GM19467 (cell line): Measurements from ENCODE around the gene PTP4A2.
"Not testable (repeated sequence)": the region's sequence is repeated elsewhere in the genome, so short reads cannot be mapped to it uniquely, and the experiment has no call there.

Source experiments
- ATAC-seq: cut with Tn5 transposase; IDR thresholded peaks from one replicate; pipeline ENCODE4 v1.9.1; 2021; ENCODE audit warnings: mild to moderate bottlenecking, moderate library complexity; ENCODE audit not compliant: unreplicated experiment

Gene PTP4A2

DNA sequence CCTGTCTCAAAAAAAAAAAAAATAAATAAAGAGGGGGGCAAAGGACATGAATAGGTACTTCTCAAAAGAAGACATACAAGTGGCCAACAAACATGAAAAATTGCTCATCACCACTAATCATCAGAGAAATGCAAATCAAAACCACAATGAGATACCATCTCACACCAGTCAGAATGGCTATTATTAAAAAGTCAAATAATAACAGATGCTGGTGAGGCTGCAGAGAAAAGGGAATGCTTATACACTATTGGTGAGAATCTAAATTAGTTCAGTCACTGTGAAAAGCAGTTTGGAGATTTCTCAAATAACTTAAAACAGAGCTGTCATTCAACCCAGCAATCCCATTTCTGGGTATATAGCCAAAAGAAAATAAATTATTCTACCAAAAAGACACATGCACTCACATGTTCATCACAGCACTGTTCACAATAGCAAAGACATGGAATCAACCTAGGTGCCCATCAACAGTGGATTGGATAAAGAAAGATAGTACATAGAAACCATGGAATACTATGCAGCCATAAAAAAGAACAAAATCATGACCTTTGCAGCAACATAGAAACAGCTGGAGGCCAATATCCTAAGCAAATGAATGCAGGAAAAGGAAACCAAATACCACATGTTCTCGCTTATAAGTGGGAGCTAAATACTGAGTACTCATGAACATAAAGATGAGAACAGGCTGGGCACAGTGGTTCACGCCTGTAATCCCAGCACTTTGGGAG is 42.5 kb downstream of the PTP4A2 start:
- ATAC-seq: not testable (repeated sequence)

DNA sequence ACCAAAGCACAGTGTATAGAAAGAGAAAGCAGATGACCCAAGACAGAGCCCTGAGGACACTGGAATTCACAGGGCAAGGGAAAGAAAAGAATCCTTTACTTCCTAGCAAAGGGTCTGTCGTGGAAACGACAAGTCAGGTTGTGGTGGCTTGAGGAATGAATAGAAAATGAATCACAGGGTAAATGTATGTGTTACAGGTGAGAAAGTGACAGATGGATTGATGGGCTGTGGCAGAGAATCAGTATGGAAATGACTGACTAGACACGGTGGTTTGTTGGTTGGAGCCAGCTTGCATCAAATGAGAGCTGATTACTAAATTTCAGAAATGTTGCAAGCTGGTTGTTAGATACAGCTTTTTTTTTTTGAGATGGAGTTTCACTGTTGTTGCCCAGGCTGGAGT is 46.9 kb downstream of the PTP4A2 start:
- no peak for ATAC-seq

GRCh38 chr1:31888291-31888690 is 49.9 kb downstream of the PTP4A2 start:
- ATAC-seq: no peak

DNA sequence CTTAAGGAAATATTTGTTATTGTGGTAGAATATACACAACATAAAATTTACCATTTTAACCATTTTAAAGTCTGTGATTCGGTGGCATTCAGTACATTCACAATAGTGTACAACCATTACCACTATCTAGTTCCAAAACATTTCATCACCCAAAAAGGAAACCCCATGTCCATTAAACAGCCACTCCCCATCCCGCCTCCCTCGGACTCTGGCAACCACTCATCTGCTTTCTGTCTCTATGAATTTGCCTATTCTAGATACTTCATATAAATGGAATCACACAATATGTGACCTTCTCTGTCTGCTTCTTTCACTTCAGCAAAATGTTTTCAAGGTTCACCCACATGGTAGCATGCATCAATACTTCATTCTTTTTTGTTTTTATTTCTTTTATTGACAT is 51.3 kb downstream of the PTP4A2 start:
- ATAC-seq: no peak

DNA sequence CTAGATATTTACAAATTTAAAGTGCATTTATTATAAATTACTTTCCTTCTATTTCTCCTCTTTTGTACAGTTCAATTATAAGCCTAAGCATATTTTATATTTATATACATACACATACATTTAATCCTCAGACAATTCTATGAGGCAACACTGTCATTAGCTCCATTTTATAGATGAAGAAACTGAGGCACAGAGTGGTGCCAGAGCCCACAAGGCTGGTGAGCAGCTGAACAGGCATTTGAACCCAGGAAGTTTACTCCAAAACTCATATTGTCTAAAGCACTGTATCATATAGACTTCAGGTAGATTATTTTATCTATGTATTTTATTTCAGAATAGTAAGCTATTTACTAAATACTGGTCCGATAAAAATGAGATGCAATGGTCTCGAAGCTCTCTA is 52.3 kb downstream of the PTP4A2 start:
- ATAC-seq: no peak

- no peak for ATAC-seq
These were observed 54.7 kb downstream of the PTP4A2 start for GRCh38 chr1:31883357-31883942.

- ATAC-seq: no peak
These were observed 56.5 kb downstream of the PTP4A2 start for GRCh38 chr1:31881688-31882000.

- ATAC-seq: no peak
These were observed 57.0 kb downstream of the PTP4A2 start for GRCh38 chr1:31880957-31881687.

DNA sequence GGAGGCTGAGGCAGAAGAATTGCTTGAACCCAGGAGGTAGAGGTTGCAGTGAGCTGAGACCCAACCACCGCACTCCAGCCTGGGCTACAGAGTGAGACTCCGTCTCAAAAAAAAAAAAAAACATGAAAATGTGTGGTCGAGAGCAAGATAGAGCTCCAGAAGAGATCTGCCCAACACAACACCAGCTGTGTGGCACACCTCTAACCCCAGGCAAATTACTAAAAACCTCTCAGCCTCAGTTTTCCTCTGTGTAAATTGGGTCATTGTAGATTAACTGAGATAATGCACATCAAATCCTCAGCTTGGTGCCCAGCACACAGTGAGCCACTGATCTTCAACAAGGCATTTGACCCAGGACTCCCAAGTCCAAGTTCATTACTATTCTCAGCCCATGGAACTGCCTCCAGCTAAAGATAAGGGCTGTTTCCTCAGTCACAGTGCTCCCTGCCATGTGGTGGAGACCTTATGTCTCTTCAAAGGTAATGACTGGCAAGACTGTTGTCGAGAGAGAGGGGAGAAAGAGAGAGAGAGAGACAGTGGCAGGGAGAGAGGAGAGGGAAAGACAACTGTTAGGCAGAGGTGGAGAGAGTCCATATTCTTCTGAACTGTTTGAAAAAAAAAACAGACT is 58.1 kb downstream of the PTP4A2 start:
- no peak for ATAC-seq

- no peak for ATAC-seq
These were observed 60.1 kb downstream of the PTP4A2 start for GRCh38 chr1:31878058-31878457.

DNA sequence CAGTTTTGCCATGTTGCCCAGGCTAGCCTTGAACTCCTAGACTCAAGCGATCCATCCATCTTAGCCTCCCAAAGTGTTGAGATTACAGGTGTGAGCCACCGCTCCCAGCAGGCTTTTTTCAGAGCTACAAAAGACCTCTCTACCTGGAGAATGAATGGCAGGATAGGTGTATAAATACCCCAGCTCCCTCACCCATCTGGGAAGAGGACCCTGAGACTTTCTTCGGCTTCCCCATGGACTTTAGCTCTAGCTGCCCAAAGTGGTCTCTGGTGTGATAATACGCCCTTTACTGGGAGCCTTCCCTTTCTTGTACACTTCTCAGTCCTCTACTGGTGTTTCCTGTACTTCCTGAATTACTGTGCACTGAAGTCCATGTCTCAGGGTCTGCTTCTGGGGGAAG is 60.6 kb downstream of the PTP4A2 start:
- no peak for ATAC-seq

DNA sequence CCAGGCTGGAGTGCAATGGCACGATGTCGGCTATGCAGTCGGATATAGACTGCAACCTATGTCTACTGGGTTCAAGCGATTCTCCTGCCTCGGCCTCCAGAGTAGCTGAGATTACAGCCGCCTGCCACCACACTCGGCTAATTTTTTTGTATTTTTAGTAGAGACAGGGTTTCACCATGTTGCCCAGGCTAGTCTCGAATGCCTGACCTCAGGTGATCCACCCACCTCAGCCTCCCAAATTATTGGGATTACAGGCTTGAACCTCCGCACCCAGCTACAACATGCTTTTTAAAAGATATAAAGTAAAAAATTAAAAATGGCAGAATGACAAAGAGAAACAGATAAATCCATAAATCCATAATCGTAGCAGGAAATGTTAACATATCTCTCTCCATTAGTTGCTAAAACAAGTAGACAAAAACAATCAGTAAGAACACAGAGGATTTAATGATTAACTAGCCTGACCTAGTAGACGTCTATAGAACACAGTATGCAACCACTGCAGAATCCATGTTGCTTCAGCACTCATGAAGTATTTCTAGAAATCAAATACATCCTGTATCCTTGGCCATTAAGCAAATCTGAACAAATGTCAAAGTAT is 62.4 kb downstream of the PTP4A2 start:
- no peak for ATAC-seq

- no peak for ATAC-seq
These were observed 63.2 kb downstream of the PTP4A2 start for GRCh38 chr1:31874942-31875341.

DNA sequence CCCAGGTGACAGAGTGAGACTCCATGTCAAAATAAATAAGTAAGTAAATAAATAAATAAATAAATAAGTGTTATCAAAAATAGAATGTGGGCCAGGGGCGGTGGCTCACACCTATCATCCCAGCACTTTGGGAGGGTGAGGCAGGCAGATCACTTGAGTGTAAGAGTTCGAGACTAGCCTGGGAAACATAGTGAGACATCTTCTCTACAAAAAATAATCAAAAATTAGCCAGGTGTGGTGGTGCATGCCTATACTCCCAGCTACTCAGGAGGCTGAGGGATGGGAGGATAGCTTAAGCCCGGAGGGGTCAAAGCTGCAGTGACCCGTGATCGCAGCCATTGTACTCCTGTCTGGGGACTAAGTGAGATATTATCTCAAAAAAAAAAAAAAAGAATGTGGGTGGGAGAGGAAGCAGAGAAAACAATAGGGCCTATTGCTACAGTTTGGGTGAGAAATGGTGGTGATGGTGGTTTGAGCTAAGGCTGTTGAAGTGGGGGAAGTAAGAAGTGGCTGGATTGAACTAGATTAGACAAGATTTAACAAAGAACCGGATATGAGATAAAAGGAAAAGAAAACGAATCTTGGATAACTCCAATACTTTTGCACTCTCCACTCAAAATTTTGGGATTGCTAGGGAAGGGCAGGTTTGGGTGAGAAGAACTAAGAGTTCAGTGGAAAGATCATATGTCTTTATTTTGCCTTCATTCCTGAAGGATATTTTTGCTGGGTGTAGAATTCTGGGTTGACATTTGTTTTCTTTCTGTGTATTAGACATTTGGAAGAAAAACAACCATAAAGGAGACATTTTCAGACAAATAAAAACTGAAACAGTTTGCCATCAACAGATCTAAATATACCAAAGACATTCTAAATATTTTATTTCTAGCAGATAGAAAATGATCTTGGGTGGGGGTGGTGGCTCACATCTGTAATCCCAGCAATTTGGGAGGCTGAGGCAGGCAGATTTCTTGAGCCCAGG is 65.2 kb downstream of the PTP4A2 start:
- ATAC-seq: no peak

- no peak for ATAC-seq
These were observed 66.5 kb downstream of the PTP4A2 start for GRCh38 chr1:31871703-31872102.

DNA sequence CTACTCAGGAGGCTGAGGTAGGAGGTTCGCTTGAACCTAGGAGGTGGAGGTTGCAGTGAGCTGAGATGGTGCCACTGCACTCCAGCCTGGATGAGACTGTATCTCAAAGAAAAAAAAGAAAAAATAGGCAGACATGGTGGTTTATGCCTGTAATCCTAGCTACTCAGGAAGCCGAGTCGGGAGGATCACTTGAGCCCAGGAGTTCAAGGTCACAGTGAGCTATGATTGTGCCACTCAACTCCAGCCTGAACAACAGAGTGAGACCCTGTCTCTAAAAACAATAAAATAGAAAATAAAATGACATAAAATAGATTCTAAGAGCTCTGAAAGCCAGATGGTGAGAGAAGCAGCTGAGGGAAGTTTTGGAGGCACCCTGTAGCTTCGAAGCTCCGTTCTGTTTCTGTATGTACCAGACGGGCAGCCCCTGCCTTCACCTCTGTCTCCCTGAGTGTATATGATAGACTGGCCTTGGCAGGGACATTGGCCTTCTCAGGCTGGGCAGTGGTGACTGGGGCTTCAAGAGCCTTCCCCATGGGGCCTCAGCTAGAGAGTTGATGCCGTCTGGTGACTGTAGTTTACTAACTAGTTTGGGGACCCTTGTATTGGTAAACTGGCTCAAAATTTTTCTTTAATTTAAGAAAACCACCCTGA is 68.0 kb downstream of the PTP4A2 start:
- no peak for ATAC-seq

GRCh38 chr1:31869449-31869848 is 68.7 kb downstream of the PTP4A2 start:
- no peak for ATAC-seq

- no peak for ATAC-seq
These were observed 69.3 kb downstream of the PTP4A2 start for GRCh38 chr1:31868862-31869261.

- no peak for ATAC-seq
These were observed 70.6 kb downstream of the PTP4A2 start for GRCh38 chr1:31867546-31867945.
